K562 (cell line): ENCODE measurements around the gene ITPRIPL2. TPM values are rescaled to one million over a fixed set of nuclear protein-coding genes. Genes with fewer than 3 reads are reported as not detected.

Source experiments
- CREB1 ChIP-seq, 2 experiments: sonication (generic) in 1 of 2; formaldehyde crosslinking in 1 of 2; IDR thresholded peaks; 2 replicates each; pipeline versions ENCODE4 v1.6.1 to v1.8.0; 2012 to 2022; ENCODE audit warnings: inconsistent platforms in 1 of 2, mild to moderate bottlenecking in 1 of 2, missing genetic modification reagents in 1 of 2, moderate library complexity in 1 of 2
- FOXJ3 ChIP-seq: sonication (generic); formaldehyde crosslinking; IDR thresholded peaks from 2 replicates; pipeline ENCODE4 v1.4.0; 2020; ENCODE audit warnings: mild to moderate bottlenecking, missing genetic modification reagents
- HOXB6 ChIP-seq: fragments of 250-450 bp; sonication (Bioruptor Pico); IDR thresholded peaks from 2 replicates; pipeline ENCODE4 v1.5.1; 2022; ENCODE audit warnings: mild to moderate bottlenecking, borderline replicate concordance
- IFI16 ChIP-seq: fragments of 250-450 bp; sonication (Bioruptor Pico); IDR thresholded peaks from 2 replicates; pipeline ENCODE4 v2.1.2; 2022; ENCODE audit warnings: mild to moderate bottlenecking, inconsistent platforms
- ILK ChIP-seq: fragments of 450-650 bp; IDR thresholded peaks from 2 replicates; pipeline ENCODE4 v1.6.1; 2016; ENCODE audit warnings: missing genetic modification characterization, low read depth, mild to moderate bottlenecking, missing compliant biosample characterization, moderate library complexity, borderline replicate concordance
- MTA1 ChIP-seq: fragments of 450-650 bp; IDR thresholded peaks from 2 replicates; pipeline ENCODE4 v1.6.1; 2017; ENCODE audit warnings: borderline replicate concordance
- MYBL2 ChIP-seq, 2 experiments: fragments of 450-650 bp in 1 of 2; sonication (generic) in 1 of 2; formaldehyde crosslinking in 1 of 2; IDR thresholded peaks; 2 replicates each; pipeline versions ENCODE4 v1.6.1 to v1.8.1; 2017 to 2022; ENCODE audit warnings: borderline replicate concordance in 1 of 2, inconsistent platforms in 1 of 2, low read depth in 1 of 2, mild to moderate bottlenecking in 1 of 2, missing genetic modification reagents in 1 of 2, moderate library complexity in 1 of 2
- NR2C2 ChIP-seq, 2 experiments: fragments of 200-800 bp in 1 of 2; sonication (Bioruptor generic) in 1 of 2; sonication (generic) in 1 of 2; formaldehyde crosslinking in 1 of 2; IDR thresholded peaks; 2 replicates each; pipeline versions ENCODE4 v1.6.1 to v1.8.0; 2016 to 2022; ENCODE audit warnings: mild to moderate bottlenecking in 1 of 2, missing compliant biosample characterization in 1 of 2, missing genetic modification characterization in 1 of 2, missing genetic modification reagents in 1 of 2
- RAD51 ChIP-seq: fragments of 450-650 bp; IDR thresholded peaks from 2 replicates; pipeline ENCODE4 v1.7.1; 2016; ENCODE audit warnings: low read depth, mild to moderate bottlenecking, borderline replicate concordance
- RUNX1 ChIP-seq: sonication (generic); IDR thresholded peaks from 2 replicates; pipeline ENCODE4 v1.6.1; 2016; ENCODE audit warnings: antibody characterized with exemption, low read depth
- SRSF1 ChIP-seq: fragments of 200-400 bp; formaldehyde crosslinking; IDR thresholded peaks from 2 replicates; pipeline ENCODE4 v1.6.1; 2017; ENCODE audit warnings: mild to moderate bottlenecking, low read depth, low read length, moderate library complexity
- ZNF133 ChIP-seq: fragments of 250-450 bp; sonication (Bioruptor Pico); IDR thresholded peaks from 2 replicates; pipeline ENCODE4 v1.4.0; 2020; ENCODE audit warnings: mild to moderate bottlenecking
- polyA plus RNA-seq, 8 experiments: library from polyadenylated mRNA; depleted of rRNA in 4 of 8; stranded (reverse) in 5 of 8; unstranded in 3 of 8; fragments of >200 nt; fragmentation: Nextera tagmentation in 2 of 8; fragmentation: Illumina TruSeq in 1 of 8; extraction: Ambion mirVana in 2 of 8; extraction: Trizol in 1 of 8; gene quantifications; 2 replicates each; pipeline versions ENCODE4 v1.2.1 to v1.2.3, GENCODE V29; 2011 to 2014; ENCODE audit warnings: inconsistent platforms in 1 of 8, missing spikeins in 1 of 8
- total RNA-seq, 7 experiments: library from RNA; depleted of rRNA in 6 of 7; stranded (reverse); fragments of >200 nt in 6 of 7; fragmentation: Illumina TruSeq in 2 of 7; extraction: Trizol in 2 of 7; gene quantifications; 2 replicates each; pipeline versions ENCODE4 v1.2.1 to v1.2.3, GENCODE V29; 2011 to 2021; ENCODE audit warnings: low replicate concordance in 1 of 7
- TF ChIP-seq, protein P1 (sequence below): fragments of 250-450 bp; sonication (Bioruptor Pico); IDR thresholded peaks from 2 replicates; pipeline ENCODE4 v1.4.0; 2020; ENCODE audit warnings: mild to moderate bottlenecking
- TF ChIP-seq, protein P2 (sequence below): fragments of 250-450 bp; sonication (Bioruptor Pico); IDR thresholded peaks from 2 replicates; pipeline ENCODE4 v1.4.0; 2020; ENCODE audit warnings: borderline replicate concordance
- TF ChIP-seq, protein P3 (sequence below): fragments of 200-400 bp; formaldehyde crosslinking; IDR thresholded peaks from 2 replicates; pipeline ENCODE4 v1.6.1; 2017; ENCODE audit warnings: mild to moderate bottlenecking, low read depth, low read length, moderate library complexity
- TF ChIP-seq, protein P4 (sequence below): sonication (generic); formaldehyde crosslinking; IDR thresholded peaks from 2 replicates; pipeline ENCODE4 v1.8.0; 2023; ENCODE audit warnings: missing genetic modification reagents, mild to moderate bottlenecking, borderline replicate concordance

ITPRIPL2 gene
- total and polyA plus RNA-seq, 9 of the 15 experiments (the other 6 are each of a cell fraction or from before 2014, with no cell fraction given): 0.04 to 2.2 (median 0.58) TPM

DNA sequence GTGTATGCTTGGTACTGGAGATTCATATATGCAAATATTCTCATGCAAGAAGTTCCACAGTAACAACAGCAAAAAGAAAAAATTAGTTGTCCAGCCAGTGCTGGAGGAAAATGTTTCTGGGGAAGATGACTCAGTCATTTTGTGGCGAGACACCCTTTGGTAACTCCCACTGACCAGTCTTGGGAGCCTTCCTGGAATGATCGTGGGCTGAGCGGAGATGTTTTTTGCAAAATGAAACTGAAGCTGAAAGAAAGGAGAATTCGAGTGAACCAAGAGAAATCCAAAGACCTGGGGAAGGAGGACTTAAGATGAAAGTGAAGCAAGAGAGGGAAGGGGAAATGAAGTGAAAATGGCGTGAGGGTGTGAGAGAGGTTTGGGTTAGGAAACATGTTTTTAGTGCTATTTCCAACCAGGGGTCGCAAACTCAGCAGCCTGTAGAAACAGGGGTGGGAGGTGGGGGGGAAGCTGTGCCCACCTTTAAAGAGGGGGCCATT is 5.2 kb downstream of the ITPRIPL2 start (continued):
- TF ChIP-seq, protein P1, sequence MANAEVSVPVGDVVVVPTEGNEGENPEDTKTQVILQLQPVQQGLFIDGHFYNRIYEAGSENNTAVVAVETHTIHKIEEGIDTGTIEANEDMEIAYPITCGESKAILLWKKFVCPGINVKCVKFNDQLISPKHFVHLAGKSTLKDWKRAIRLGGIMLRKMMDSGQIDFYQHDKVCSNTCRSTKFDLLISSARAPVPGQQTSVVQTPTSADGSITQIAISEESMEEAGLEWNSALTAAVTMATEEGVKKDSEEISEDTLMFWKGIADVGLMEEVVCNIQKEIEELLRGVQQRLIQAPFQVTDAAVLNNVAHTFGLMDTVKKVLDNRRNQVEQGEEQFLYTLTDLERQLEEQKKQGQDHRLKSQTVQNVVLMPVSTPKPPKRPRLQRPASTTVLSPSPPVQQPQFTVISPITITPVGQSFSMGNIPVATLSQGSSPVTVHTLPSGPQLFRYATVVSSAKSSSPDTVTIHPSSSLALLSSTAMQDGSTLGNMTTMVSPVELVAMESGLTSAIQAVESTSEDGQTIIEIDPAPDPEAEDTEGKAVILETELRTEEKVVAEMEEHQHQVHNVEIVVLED (CRISPR knock-in tag): no peak
- TF ChIP-seq, protein P2, sequence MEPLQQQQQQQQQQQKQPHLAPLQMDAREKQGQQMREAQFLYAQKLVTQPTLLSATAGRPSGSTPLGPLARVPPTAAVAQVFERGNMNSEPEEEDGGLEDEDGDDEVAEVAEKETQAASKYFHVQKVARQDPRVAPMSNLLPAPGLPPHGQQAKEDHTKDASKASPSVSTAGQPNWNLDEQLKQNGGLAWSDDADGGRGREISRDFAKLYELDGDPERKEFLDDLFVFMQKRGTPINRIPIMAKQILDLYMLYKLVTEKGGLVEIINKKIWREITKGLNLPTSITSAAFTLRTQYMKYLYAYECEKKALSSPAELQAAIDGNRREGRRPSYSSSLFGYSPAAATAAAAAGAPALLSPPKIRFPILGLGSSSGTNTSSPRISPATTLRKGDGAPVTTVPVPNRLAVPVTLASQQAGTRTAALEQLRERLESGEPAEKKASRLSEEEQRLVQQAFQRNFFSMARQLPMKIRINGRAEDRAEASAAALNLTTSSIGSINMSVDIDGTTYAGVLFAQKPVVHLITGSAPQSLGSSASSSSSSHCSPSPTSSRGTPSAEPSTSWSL (CRISPR knock-in tag): no peak
- no peak for TF ChIP-seq ILK (tag)
- TF ChIP-seq SRSF1: no peak
- TF ChIP-seq RUNX1: no peak
- TF ChIP-seq RAD51: no peak
- peak; percentile 72 for TF ChIP-seq MTA1
- TF ChIP-seq MYBL2 (IDR thresholded peaks at IDR 0.05; ENCODE audit: low read depth): no peak
- TF ChIP-seq MYBL2 (CRISPR knock-in tag; IDR thresholded peaks at IDR 0.05; ENCODE audit: borderline replicate concordance): no peak
- TF ChIP-seq, protein P3, sequence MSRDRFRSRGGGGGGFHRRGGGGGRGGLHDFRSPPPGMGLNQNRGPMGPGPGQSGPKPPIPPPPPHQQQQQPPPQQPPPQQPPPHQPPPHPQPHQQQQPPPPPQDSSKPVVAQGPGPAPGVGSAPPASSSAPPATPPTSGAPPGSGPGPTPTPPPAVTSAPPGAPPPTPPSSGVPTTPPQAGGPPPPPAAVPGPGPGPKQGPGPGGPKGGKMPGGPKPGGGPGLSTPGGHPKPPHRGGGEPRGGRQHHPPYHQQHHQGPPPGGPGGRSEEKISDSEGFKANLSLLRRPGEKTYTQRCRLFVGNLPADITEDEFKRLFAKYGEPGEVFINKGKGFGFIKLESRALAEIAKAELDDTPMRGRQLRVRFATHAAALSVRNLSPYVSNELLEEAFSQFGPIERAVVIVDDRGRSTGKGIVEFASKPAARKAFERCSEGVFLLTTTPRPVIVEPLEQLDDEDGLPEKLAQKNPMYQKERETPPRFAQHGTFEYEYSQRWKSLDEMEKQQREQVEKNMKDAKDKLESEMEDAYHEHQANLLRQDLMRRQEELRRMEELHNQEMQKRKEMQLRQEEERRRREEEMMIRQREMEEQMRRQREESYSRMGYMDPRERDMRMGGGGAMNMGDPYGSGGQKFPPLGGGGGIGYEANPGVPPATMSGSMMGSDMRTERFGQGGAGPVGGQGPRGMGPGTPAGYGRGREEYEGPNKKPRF: no peak
- no peak for TF ChIP-seq HOXB6 (CRISPR knock-in tag)
- TF ChIP-seq FOXJ3 (CRISPR knock-in tag): no peak
- no peak for TF ChIP-seq ZNF133 (CRISPR knock-in tag)
- TF ChIP-seq CREB1 (IDR thresholded peaks at IDR 0.05): no peak
- no peak for TF ChIP-seq CREB1 (CRISPR knock-in tag; IDR thresholded peaks at IDR 0.05)
- TF ChIP-seq, protein P4, sequence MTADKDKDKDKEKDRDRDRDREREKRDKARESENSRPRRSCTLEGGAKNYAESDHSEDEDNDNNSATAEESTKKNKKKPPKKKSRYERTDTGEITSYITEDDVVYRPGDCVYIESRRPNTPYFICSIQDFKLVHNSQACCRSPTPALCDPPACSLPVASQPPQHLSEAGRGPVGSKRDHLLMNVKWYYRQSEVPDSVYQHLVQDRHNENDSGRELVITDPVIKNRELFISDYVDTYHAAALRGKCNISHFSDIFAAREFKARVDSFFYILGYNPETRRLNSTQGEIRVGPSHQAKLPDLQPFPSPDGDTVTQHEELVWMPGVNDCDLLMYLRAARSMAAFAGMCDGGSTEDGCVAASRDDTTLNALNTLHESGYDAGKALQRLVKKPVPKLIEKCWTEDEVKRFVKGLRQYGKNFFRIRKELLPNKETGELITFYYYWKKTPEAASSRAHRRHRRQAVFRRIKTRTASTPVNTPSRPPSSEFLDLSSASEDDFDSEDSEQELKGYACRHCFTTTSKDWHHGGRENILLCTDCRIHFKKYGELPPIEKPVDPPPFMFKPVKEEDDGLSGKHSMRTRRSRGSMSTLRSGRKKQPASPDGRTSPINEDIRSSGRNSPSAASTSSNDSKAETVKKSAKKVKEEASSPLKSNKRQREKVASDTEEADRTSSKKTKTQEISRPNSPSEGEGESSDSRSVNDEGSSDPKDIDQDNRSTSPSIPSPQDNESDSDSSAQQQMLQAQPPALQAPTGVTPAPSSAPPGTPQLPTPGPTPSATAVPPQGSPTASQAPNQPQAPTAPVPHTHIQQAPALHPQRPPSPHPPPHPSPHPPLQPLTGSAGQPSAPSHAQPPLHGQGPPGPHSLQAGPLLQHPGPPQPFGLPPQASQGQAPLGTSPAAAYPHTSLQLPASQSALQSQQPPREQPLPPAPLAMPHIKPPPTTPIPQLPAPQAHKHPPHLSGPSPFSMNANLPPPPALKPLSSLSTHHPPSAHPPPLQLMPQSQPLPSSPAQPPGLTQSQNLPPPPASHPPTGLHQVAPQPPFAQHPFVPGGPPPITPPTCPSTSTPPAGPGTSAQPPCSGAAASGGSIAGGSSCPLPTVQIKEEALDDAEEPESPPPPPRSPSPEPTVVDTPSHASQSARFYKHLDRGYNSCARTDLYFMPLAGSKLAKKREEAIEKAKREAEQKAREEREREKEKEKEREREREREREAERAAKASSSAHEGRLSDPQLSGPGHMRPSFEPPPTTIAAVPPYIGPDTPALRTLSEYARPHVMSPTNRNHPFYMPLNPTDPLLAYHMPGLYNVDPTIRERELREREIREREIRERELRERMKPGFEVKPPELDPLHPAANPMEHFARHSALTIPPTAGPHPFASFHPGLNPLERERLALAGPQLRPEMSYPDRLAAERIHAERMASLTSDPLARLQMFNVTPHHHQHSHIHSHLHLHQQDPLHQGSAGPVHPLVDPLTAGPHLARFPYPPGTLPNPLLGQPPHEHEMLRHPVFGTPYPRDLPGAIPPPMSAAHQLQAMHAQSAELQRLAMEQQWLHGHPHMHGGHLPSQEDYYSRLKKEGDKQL (CRISPR knock-in tag): no peak
- TF ChIP-seq IFI16 (CRISPR knock-in tag): no peak
- TF ChIP-seq NR2C2 (CRISPR knock-in tag; IDR thresholded peaks at IDR 0.05): no peak
- peak; percentile 37; the same call in 1 of the 2 replicates for TF ChIP-seq NR2C2 (tag; IDR thresholded peaks at IDR 0.05)
